K562 treated with DMSO at 1 percent for 12 hours (cell line): ENCODE measurements around the gene ACSS1. TPM values are rescaled to one million over a fixed set of nuclear protein-coding genes. Genes with fewer than 3 reads are reported as not detected.

Experiments used
- total RNA-seq: library from RNA; unstranded; fragments of 300-600 nt; gene quantifications from 2 replicates; pipeline ENCODE4 v1.2.3, GENCODE V29; 2022; ENCODE audit not compliant: insufficient read depth

ACSS1 gene
- total RNA-seq: not detected in 2 replicates

GRCh38 chr20:25058051-25058846 is at the start of gene ACSS1:
ACSS1 (minus strand) TSS chr20:25058139; CDS start chr20:25058102, 37 bp downstream.

GRCh38 chr20:25081730-25082497 is 24.0 kb upstream of the ACSS1 start, which contains the start of gene VSX1:
VSX1 (minus strand) TSS chr20:25082141; CDS start chr20:25082096, 45 bp downstream.

GRCh38 chr20:24992487-24993205 is 65.3 kb downstream of the ACSS1 start, which contains the start of gene APMAP:
APMAP (minus strand) TSS chr20:24992751; CDS start chr20:24992688, 63 bp downstream.

Other genes with a start within 250 kb of the ACSS1 start
- not detected in 2 replicates for gene CST7, start 108.9 kb downstream of the ACSS1 start, total RNA-seq
- 18.1 and 21.9 TPM in 2 replicates for gene APMAP, start 65.4 kb downstream of the ACSS1 start, total RNA-seq
- gene VSX1, start 24.0 kb upstream of the ACSS1 start, total RNA-seq: not detected in 2 replicates
- 26.8 and 30.3 TPM in 2 replicates for gene ENTPD6, start 137.6 kb upstream of the ACSS1 start, total RNA-seq
- gene PYGB, start 189.9 kb upstream of the ACSS1 start, total RNA-seq: 21.8 and 31.9 TPM in 2 replicates